ENCODE data around the gene KRT79.

KRT79 gene

GRCh38 chr12:52819731-52820510 is 14.2 kb downstream of the KRT79 start:
- no peak for DNase-seq (ENCODE audit: low read depth in 2 of 2)

DNA sequence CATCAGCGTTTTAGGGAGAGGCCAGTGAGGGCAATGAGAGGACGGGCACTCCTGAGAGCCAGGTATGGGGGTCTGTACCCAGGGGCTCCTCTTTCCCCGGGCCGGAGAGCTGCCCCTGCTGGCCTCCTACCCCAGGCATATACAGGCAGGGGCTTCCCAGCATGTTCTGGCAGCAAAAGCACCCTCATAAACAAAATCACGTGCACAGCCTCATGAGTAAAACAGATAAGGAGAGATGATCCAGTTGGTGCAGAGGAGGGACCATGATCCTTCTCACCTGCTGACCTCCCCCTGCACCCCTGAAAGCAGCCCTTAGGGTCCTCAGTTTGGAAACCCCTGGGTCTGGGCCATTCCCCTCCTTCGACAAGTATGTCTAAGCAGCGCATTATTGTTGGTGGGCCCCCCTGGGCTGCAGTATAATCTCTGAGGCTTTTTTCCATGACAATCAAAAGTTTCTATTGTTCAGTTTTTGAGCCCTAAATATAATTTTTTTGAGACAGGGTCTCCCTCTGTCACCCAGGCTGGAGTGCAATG is 15.2 kb downstream of the KRT79 start:
- DNase-seq (ENCODE audit: low read depth in 2 of 2), result no peak

- DNase-seq (ENCODE audit: low read depth in 2 of 2), result no peak
Observed at GRCh38 chr12:52818388-52818787, 15.7 kb downstream of the KRT79 start.

DNA sequence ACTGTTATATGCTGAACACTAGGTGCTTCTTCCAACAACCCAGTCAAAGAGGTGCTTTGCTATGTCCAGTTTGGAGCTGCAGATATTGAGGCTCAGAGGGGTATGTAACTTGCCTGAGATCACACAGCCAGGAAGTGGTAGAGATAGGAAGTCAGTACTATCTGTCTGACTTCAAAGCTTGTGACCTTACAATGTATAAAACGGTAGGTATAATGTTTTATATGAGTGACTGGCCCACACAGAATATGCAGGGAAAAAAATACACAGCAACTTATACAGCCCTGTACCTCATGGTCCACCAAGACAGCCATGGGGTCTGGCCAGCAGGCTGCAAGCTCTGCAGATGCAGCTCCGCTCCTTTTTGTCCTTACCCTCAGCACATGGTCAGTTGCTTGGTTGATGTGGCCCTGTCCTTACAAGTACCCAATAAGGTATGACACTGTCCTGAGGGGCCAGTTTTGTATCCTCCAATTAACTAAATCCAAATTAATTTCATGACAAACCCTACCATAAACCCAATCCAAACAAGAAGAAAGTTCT is 16.3 kb downstream of the KRT79 start:
- no peak for DNase-seq (ENCODE audit: low read depth in 2 of 2)

GRCh38 chr12:52817003-52817698 is 17.0 kb downstream of the KRT79 start:
- DNase-seq (ENCODE audit: low read depth in 2 of 2), result no peak

DNA sequence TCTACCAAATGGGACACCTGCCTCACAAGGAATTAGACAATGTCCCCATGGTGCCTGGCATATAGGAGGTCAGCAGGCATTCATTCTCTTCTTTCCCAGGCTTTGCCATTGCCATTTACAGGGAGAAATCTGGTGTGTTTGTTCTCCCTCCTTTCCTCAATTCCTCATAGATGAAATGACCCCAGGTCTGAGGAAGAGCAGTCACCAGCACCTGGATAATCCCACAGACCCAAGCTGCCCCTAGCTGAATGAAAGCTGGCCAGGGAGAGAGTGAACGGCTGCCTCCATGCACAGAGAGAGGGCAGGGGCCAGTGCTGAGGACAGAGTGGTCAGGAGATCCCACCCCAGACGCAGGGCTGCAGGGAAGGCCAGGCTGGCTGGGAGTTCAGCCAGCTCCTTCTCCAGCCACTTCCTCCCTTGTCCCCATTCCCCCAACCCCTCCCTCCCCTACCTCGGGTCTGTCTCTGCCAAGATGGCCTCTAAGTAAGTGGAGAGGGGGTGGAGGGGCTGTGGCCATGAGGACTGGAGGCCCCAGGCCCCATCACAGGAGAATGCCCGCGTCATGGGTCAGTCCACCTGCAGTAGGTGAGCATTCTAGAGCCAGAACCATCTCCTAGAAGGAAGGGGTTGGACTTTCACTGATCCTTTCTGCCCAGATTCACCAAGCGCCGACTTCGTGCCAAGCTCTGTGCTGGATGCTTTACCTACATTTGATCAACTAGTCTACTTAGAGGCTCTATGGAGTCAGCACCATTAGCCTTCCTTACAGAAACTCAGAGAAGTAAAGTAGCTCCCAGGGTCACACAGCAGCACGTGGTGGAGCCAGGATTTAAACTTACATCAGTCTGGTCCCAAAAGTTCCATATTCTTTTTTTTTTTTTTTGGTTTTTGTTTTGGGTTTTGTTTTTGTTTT is 18.2 kb downstream of the KRT79 start:
- DNase-seq (ENCODE audit: low read depth in 2 of 2), result no peak

- DNase-seq (ENCODE audit: low read depth in 2 of 2), result no peak
Observed at GRCh38 chr12:52815161-52815560, 18.9 kb downstream of the KRT79 start.

- no peak for DNase-seq (ENCODE audit: low read depth in 2 of 2)
Observed at GRCh38 chr12:52814710-52815155, 19.4 kb downstream of the KRT79 start.

DNA sequence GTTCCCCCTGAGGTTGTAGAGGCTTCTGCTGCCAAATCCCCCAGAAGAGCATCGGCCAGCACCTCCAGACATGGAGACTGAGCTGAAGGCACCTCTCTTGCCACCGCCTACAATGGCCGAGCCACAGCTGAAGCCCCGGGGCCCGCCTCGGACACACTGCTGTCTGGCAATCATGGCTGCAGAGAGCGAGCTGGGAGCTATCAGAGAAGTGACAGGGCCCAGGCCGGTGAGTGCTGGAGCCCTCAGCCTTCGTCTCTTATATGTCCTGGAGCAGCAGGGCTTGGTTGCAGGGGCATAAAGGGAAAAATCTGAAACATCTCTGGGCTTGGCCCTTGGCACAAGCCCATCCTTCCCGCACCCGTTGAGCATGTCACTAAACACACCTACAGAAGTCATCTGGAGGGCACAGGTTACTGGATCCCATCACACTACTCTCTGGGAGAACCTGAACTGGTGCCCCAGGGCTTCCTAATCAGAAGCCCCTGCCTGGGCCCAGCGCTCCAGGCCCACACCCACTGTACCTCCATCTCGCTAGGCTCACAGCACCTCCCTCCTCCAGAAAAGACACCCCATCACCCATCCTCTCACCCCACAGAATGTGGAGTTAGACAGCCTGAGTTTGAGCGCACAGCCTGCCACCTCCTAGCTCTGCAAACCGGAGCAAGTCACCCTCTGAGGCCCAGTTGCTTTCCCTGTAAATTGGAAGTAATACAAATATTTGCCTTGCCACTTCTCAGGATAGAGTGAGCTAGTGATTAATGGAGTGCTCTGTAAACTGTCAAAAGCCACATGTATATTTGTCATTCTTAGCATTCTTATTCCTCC is 20.0 kb downstream of the KRT79 start, which contains the start of gene KRT4:
KRT4 (minus strand) TSS at position 232 of the 825 bp plus-strand sequence; CDS start at position 174, 58 bp downstream.
- DNase-seq (ENCODE audit: low read depth in 2 of 2), result no peak

DNA sequence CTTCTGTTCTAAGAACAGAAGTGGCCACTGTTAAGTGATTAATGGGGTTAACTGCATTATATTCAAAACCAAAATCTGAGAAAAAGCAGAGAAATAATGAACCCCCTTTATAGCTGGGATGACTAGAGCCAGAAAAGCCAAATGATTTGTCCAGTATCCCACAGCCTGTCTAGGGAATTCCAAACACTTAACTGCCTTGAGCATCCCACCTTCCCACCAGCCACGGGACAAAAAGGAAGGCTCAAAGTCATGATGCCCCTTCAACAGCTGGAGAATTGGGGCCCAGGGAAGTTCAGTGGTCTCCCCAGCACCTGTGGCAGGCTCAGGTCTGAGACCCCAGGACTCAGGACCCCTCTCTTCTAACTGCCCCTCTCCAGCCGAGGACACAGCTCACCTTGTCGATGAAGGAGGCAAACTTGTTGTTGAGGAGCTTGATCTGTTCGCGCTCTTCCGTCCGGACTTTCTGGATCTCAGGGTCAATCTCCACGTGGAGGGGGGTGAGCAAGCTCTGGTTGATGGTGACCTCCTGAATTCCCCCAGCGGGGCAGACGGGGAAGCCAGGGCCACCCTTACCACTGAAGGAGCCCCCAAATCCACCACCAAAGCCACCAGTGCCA is 20.8 kb downstream of the KRT79 start:
- DNase-seq (ENCODE audit: low read depth in 2 of 2), result no peak

GRCh38 chr12:52812749-52813148 is 21.4 kb downstream of the KRT79 start:
- no peak for DNase-seq (ENCODE audit: low read depth in 2 of 2)

DNA sequence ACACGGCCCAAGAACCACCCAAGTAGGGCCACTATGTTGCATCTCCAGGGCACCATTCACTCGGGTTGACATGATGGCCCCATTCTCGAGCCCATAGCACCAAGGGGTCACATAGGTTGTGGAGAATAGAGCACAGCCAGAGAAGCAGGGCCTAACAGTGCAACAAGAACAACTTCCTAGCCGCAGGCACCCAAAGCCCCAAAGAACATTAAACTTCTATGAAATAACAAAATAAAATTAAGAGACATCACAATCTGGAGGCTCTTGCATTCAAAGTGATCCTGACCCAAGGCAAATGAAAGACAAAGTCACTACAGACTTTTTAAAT is 22.1 kb downstream of the KRT79 start:
- no peak for DNase-seq (ENCODE audit: low read depth in 2 of 2)

DNA sequence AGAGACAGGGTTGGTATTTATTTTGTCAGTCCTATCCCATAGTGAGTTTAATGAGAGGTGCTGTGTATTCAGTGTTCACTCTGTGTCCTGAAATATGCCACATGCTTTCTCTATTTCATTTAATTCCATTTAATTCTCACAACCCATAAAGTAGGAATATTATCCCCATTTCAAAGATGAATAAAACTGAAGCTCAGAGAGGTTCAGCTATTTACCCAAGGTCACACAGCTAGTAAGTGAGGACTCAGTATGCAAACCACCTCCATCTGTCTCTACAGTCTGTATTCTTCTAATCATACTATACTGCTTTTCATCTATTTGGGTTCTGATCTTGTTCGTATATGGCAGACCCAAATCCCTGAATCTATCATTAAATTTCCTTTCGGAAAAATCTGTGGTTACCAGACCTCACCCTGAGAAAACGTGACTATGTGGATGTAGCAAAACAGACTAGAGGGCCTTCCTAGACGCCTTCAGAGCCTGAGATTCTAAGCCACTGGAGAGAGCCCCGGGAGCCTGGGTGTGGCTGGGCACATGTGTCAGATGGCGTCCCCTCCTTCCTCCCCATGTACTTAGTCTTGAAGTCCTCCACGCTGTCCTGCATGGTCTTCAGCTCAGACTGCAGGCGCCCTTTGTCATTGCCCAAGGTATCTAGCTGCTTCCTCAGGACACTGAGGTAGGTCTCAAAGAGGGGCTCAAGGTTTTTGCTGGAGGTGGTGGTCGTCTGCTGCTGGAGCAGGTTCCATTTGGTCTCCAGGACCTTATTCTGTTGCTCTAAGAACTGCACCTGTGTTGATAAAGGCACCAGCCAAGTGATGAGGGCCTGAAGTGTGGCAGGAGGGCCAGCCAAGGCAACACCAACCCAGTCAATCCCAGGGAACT is 22.7 kb downstream of the KRT79 start:
- no peak for DNase-seq (ENCODE audit: low read depth in 2 of 2)

GRCh38 chr12:52810554-52810953 is 23.6 kb downstream of the KRT79 start:
- no peak for DNase-seq (ENCODE audit: low read depth in 2 of 2)

GRCh38 chr12:52809166-52809565 is 24.9 kb downstream of the KRT79 start:
- DNase-seq (ENCODE audit: low read depth in 2 of 2), result no peak

GRCh38 chr12:52808573-52809160 is 25.4 kb downstream of the KRT79 start:
- DNase-seq (ENCODE audit: low read depth in 2 of 2), result no peak

- DNase-seq (ENCODE audit: low read depth in 2 of 2), result no peak
Observed at GRCh38 chr12:52807544-52808470, 26.3 kb downstream of the KRT79 start.
